HG02970 (cell line): ENCODE measurements around the gene DNMT3A.

Experiments used
- ATAC-seq: cut with Tn5 transposase; IDR thresholded peaks from one replicate; pipeline ENCODE4 v1.9.1; 2021; ENCODE audit warnings: mild to moderate bottlenecking, moderate library complexity, moderate number of reproducible peaks; ENCODE audit not compliant: unreplicated experiment, low FRiP score

DNMT3A gene

DNA sequence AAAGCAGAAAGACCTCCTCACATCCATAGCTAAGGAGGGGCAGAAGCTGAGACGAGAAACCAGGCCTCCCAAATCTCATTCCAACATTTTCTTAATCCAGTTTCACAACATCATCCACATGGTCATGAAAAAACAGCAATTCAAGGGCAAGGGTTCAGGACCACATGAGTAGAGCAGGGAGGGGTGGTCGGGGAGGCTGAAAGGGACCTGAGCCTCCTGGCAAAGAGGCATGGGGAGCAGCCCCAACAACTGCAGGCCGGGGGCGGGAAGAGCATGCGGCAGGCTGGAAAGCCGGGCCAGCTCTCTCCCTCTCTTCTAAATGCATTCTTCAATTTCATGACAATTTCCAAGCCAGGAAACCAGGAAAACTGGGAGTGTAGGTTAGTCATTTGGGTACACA is 76.7 kb downstream of the DNMT3A start:
- ATAC-seq = no peak

GRCh38 chr2:25262288-25262687 is 79.4 kb downstream of the DNMT3A start:
- ATAC-seq = no peak

- no peak for ATAC-seq
Measured at GRCh38 chr2:25259737-25260124, 82.0 kb downstream of the DNMT3A start.

DNA sequence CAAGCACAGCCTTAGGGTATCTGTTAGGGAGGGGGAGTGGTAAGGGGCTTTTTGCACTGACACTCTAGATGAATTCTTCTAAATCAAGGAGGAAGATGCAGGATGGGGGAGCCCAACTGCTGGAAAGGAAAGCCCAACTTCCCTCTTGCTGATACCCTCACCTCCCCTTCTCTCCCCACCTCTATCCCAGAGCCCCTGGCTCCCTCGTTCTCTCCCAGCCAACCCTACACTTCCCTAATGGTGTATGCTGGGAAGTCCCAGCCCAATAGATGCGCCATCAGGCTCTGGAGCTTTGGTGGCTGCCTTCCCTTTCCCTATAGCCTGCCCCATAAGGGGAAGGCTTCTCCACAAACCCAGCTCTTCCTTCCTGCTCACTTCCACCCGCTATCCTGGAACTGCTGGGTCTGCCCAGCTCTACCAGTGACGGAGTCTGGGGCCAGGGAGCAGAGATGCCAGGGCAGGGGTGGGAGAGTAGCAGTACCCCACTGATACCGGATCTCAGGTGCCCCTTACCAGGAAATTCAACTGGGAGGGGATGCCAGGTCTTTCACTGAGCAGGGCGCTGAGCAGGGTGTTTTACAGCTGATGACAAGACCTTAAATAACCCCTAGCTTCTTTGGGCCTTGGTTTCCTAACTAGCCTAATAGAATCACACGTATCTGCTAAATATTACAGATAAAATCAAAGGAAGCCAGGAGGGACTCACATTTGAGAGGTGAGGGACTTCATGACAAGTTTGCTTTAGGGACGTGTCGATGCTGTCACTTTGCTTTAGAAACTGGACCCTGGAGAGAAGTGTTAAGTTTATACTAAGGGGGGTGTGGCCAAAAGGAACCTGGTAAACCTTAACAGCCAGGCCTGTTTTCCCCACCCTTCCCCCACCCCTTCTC is 82.6 kb downstream of the DNMT3A start:
- no peak for ATAC-seq

DNA sequence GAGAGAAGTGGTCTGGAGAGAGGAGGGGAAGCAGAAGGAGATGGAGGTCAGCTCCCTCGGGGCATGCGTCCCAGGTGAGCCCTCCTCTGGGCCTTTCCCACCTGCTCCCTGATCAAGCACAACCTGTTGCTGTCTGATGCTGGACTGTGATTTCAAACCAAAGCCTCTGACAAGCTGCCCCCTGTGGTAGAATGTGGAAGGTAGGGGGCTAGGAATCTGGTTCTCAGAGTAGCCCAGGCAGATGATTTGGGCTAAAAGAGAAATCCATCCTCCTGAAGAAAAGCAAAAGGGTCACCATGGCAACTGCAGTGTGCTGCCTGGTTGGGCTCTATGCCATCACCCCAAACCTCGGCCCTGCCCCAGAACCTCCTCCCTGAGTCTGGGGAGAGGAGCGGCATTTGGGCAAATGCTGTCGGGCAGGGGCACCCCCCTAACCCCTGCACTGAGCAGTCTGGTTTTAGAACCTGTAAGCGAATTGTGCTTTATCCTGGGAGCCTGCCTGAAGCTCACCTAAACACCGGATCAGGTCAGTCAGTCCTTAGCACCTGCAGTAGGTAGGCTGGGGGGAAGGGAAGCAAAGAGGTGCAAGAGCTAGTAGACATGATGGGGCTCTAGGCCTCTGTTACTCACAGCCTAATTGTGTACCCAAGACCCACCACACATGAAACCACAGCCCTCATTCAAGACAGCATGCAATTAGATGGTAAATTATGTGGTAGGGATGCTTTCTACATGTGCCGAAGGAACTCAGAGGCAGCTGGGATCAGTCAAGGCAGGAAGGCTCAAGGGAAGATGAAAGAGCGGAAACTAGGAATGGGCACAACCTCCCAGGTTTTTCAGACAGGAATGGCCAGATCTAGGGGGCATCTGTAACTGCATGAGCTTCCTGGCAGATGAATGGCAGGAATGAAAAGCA is 83.5 kb downstream of the DNMT3A start:
- no peak for ATAC-seq

DNA sequence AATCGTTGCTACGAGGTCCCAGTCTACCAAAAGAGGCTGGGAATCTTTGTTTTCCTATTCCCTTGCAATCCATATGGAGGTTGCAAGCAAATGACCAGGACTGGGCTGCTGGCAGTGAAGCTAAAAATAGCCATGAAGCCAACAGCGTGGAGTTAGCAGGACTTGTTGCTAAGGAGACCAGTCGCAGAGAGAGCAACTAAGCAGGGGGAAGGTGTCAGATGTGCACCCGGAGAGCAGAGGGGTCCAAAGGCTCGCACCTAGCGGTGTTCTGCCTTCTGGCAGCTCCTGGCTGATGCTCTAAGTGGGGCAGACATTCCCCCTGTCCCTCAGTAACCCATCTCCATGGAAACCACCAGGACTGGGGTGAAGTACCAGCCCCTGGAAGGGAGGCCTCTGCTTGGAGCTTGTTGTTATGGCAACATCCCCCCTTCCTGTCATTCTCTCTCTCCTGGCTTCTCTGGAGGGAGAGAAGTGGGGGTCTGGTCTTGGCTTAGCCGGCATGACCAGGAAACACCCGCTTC is 84.6 kb downstream of the DNMT3A start:
- no peak for ATAC-seq

DNA sequence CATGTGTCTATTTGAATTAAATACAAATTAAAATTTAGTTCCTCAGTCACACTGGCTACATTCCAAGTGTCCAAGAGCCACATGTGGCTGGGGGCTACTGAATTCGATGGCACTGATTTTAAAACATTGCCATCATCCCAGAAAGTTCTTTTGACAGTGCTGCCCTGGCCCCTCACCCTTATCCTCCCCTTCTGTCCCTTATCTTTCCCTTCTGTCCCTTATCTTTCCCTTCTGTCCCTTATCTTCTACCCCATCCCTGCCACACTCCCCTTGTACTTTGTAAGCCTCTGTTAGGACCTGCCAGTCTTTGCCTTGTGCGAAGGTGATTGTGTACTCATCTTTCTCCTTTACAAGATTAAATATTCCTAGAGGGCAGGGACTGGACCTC is 85.2 kb downstream of the DNMT3A start:
- ATAC-seq = no peak

DNA sequence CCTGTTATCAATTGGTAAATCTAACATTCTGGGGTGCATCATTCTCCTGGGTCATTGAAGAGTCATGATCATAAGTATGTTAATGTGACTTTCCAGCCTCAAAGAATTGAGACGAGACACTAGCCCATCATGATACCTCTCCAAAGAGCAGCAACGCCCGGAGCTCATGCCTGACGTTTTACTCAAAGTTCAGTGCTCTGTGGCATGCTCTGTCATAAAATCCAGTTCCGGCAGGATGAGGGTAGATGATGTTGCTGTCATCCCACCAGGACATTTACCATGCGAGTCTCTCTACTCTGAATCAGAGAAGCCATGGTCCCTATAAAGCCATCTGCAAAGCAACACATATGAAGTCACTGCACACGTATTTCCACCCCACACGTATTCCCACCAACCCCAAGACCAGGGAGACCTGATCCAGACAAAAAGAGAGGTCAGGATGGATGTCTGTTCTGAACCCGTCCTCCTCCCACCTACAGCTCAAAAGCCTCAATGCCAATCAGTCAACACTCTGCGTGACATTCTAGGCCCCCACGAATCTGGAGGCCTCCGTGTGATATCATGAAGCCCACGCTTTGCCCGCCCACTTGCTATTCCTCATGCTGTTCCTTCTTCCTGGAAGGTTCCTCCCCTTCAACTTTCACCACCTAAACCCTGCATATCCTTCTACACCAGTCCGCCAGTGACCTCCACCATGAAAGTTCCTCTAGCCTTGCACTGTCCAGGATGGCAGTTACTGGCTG is 85.8 kb downstream of the DNMT3A start:
- no peak for ATAC-seq

GRCh38 chr2:25254961-25255360 is 86.8 kb downstream of the DNMT3A start:
- ATAC-seq = no peak

GRCh38 chr2:25253153-25253626 is 88.5 kb downstream of the DNMT3A start:
- ATAC-seq = no peak

DNA sequence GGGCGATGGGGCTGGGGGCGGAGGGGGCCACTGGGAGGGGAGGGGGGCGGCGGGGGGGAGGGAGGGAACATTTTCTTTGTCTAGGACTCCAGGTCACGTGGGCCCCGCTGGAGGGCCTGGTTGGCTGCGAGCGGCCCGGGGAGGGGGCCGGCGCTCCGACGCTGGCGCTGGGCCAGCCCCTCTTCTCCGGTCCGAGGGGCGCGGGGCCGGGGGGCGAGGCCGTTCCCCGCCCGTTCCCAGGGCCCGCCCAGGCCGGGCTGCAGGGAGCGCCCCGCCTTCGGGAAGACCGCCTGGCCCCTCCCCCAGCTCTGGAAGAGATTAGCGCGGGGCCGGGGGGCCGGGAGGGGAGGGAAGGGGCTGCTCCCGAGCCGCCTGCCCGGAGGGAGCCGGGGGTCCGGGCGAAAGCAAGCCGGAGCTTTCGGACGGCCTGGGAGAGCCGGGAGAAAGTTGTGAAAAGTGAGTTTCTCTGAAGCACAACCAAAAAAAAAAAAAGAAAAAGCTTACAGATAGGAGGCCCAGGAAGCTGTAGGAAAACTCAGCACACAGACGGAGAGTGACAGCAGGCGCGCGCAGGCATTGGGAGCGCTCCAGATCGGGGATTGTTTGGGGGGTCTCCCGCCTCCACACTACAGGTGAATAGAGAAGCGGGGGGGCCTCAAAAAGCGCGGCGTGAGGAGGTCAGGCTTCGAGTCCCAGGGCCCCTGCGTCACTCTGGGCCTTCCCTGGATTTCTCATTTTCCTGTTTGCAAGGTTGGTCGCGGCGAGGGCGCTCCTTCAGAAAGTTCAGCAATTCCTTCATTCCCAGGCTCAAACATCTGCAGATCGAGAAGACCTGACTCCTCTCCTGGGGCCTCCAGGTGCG is 89.2 kb downstream of the DNMT3A start:
- ATAC-seq = no peak

DNA sequence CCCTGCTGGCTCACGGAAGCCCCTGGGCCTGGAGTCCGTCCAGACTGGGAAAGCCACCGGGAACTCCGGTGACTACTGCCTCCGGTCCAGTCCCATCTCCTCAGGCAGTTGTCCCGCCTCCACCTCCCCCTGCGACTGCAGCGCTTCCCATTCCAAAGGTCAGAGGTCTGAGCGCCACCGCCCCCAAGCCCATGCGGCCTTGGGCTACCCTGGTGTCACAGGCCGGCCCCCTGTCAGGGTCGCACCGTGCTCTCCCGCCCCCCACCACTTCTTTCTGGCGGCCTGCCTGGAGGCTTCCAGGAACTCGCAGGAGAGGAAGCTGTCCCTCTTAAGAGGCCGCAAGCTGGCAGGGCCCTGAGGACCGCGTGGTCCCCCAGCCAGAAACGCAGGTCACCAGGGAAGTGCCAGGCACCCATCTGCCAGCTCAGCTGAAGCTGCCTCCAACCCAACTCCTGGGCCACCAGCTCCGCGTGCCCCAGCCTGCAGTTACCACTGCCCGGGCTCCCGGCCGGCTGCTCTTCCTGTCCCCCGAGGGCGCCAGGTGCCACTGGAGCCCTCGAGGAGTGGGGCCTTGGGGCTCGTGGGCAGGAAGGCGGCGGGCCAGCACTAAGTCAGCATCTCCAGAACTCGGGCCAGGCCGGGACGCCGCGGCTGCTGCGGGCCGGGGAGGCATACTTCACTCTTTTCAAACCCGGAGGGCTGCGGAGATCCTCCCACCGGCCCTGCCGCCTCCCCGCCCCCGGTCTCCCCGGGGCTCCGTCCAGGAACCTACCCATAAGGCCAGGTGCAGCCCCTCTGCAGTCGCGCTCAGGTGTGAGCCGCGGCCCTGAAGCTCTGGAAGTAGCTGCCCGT is 90.1 kb downstream of the DNMT3A start:
- no peak for ATAC-seq

- no peak for ATAC-seq
Measured at GRCh38 chr2:25251071-25251421, 90.7 kb downstream of the DNMT3A start.

GRCh38 chr2:25250331-25251070 is 91.2 kb downstream of the DNMT3A start:
- no peak for ATAC-seq

- no peak for ATAC-seq
Measured at GRCh38 chr2:25249785-25250184, 91.9 kb downstream of the DNMT3A start.

DNA sequence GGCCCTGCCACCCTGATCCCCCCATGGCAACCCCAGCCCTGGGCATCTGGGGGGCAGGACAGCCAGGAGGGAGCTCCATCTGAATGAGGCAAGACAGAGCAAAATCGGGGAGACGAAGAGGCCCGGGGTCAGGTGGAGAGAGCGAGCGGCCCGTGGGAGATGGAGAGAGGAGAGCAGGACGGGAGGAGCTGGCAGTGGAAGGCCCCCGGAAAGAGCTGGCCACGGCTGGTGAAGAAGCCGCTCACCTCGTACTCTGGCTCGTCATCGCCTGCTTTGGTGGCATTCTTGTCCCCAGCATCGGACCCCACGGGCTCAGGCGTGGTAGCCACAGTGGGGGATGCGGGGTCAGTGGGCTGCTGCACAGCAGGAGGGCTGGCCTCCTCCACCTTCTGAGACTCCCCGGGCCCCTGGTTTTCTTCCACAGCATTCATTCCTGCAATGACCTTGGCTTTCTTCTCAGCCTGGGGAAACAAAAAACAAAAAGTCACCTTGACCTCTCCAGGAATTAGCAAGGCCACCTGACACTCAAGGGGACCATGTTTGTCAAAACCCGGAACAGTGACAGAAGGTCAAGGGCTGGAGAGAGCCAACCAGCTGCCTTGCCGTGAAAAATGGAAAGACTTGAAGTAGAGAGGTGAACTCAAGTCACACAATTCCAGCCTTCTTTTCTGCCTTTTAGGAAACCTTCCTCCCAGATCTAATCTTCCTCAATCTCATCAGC is 93.8 kb downstream of the DNMT3A start:
- ATAC-seq = no peak

DNA sequence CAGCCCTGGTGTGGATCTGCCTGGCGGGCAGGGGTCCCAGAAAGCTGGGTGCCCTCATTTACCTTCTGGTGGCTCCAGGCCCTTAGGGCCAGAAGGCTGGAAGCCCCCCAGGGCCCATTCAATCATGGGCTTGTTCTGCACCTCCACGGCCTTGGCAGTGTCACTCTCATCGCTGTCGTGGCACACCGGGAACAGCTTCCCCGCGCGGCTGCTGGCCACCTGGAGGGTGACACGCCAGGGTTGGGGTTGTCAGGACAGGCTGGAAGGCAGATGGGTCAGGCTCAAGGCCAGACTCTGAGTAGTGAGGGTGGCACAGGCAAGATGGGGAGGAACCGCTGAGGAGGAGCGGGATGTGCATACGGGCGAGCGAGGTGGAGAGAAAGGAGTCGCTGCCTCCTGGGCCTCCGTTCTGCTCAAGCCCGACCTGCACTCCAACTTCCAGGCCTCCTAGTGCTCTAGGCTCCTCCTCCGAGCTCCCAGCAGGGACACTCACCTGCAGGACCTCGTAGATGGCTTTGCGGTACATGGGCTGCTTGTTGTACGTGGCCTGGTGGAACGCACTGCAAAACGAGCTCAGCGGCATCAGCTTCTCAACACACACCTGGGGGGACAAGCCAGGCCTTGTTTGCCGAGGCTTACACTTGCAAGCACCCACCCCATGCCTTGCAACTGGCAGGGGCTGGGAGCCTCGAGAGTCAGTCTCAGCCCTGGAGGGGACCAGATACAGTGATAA is 95.0 kb downstream of the DNMT3A start:
- ATAC-seq = no peak
